Osteocyte (in vitro differentiated cells): ENCODE results near the gene SLC14A1. TPM values are rescaled to one million over a fixed set of nuclear protein-coding genes. Genes with fewer than 3 reads are reported as not detected.
A peak's percentile ranks its signal among the peaks of the same experiment; 100 is the strongest.

Source experiments
- DNase-seq: peaks from one replicate; pipeline ENCODE4 v3.0.0; 2021; ENCODE audit warnings: mixed read lengths; ENCODE audit not compliant: unreplicated experiment; ENCODE audit errors: extremely low spot score
- H3K27ac Mint-ChIP-seq: one replicate; pipeline ENCODE4 v1.8.0; 2021; ENCODE audit warnings: mild to moderate bottlenecking, mixed read lengths; ENCODE audit not compliant: unreplicated experiment
- H3K27me3 Mint-ChIP-seq: one replicate; pipeline ENCODE4 v1.8.0; 2021; ENCODE audit warnings: mixed read lengths; ENCODE audit not compliant: unreplicated experiment
- H3K36me3 Mint-ChIP-seq: one replicate; pipeline ENCODE4 v1.8.0; 2021; ENCODE audit warnings: mixed read lengths; ENCODE audit not compliant: unreplicated experiment
- H3K4me1 Mint-ChIP-seq: one replicate; pipeline ENCODE4 v1.8.0; 2021; ENCODE audit warnings: mixed read lengths; ENCODE audit not compliant: unreplicated experiment
- H3K4me3 Mint-ChIP-seq: one replicate; pipeline ENCODE4 v1.8.0; 2021; ENCODE audit warnings: mild to moderate bottlenecking, moderate library complexity, mixed read lengths; ENCODE audit not compliant: unreplicated experiment
- H3K9me3 Mint-ChIP-seq: one replicate; pipeline ENCODE4 v1.8.0; 2021; ENCODE audit warnings: mixed read lengths; ENCODE audit not compliant: unreplicated experiment
- total RNA-seq: library from RNA; stranded (reverse); gene quantifications from 2 replicates; pipeline ENCODE4 v1.2.1, GENCODE V29; 2021
- TF ChIP-seq, protein P1 (sequence below): fragments of 200-600 bp; sonication (generic); IDR thresholded peaks from 2 replicates; pipeline ENCODE4 v1.5.0; 2021; ENCODE audit warnings: antibody characterized with exemption, mild to moderate bottlenecking, moderate library complexity

The SLC14A1 gene
- total RNA-seq, 1 donor from 2014 or later: 0.24 TPM

DNA sequence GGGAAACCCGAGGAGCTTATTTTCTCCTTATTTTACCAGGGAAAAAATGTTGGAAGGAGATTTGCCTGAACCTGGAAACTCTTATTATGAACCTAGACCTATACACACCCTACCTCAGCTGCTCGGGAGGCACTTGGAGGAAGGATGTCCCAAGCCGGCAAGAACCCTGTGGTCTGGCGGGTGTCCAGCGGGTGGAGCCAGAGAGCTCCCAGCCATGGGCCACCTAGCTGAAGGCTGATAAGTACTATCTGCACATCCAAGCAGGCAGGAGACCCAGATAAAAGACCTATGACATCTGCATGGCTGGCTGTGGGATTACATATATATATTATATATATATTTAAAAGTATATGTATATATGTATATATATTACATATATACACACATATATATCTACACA, 1.1 kb upstream of the SLC14A1 start:
- Mint-ChIP-seq H3K27ac (no peak overlapping the region), H3K4me1 (peaks cover 5% of the 10 kb centered on the region), H3K9me3 (no peaks in the 10 kb centered on the region), H3K4me3 (no peak overlapping the region), H3K27me3 (peaks cover 20% of the 10 kb centered on the region), H3K36me3 (no peaks in the 10 kb centered on the region)
- TF ChIP-seq, protein P1, sequence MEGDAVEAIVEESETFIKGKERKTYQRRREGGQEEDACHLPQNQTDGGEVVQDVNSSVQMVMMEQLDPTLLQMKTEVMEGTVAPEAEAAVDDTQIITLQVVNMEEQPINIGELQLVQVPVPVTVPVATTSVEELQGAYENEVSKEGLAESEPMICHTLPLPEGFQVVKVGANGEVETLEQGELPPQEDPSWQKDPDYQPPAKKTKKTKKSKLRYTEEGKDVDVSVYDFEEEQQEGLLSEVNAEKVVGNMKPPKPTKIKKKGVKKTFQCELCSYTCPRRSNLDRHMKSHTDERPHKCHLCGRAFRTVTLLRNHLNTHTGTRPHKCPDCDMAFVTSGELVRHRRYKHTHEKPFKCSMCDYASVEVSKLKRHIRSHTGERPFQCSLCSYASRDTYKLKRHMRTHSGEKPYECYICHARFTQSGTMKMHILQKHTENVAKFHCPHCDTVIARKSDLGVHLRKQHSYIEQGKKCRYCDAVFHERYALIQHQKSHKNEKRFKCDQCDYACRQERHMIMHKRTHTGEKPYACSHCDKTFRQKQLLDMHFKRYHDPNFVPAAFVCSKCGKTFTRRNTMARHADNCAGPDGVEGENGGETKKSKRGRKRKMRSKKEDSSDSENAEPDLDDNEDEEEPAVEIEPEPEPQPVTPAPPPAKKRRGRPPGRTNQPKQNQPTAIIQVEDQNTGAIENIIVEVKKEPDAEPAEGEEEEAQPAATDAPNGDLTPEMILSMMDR: peak; percentile 89
- DNase-seq: peak; percentile 89

DNA sequence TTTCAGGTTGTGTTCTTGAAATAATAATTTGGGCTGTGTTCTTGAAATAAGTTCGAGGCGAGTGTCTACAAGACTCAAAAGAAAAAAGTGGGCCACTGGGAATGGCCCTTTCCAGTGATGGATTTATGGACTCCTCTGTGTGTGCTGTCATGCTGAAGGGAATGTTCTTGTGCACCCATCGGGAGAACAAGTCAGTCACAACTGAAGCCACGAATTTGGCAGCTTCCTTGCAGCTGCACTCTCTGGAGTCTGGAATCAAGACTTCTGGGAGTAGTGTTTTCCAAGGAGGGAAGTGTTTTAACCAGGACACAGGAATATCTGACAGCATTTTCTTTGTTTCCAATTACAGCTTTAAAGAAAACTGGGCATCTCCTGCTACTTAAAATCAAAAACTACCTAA, 620 bp downstream of the SLC14A1 start:
- Mint-ChIP-seq H3K9me3 (no peaks in the 10 kb centered on the region), H3K36me3 (no peaks in the 10 kb centered on the region), H3K4me3 (no peak overlapping the region), H3K27ac (no peak overlapping the region), H3K4me1 (peaks cover 8% of the 10 kb centered on the region), H3K27me3 (peaks cover 20% of the 10 kb centered on the region)
- no peak for DNase-seq
- TF ChIP-seq, protein P1: no peak

DNA sequence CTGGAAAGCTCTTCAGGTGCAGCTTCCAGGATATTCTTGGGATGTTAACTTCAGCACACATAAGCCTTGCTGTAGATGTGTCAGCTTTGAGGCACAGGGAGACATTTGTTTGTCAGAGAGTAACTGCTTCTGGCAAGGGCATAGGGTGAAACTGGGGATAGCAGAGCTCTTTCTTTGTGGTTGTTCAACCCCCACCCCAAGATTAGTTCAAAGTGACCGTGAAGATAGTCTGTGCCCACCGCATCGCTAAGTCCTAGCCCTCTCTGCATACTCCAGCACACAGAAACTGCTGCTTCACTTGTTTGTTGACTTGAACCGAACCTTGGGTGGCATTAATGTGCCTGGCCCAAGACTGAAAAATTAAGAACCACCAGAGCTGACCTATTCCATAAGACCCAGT, 1.4 kb downstream of the SLC14A1 start:
- TF ChIP-seq, protein P1: no peak
- Mint-ChIP-seq H3K9me3 (no peaks in the 10 kb centered on the region), H3K4me1 (peaks cover 8% of the 10 kb centered on the region), H3K27ac (no peak overlapping the region), H3K4me3 (no peak overlapping the region), H3K27me3 (peaks cover 20% of the 10 kb centered on the region), H3K36me3 (no peaks in the 10 kb centered on the region)
- no peak for DNase-seq

DNA sequence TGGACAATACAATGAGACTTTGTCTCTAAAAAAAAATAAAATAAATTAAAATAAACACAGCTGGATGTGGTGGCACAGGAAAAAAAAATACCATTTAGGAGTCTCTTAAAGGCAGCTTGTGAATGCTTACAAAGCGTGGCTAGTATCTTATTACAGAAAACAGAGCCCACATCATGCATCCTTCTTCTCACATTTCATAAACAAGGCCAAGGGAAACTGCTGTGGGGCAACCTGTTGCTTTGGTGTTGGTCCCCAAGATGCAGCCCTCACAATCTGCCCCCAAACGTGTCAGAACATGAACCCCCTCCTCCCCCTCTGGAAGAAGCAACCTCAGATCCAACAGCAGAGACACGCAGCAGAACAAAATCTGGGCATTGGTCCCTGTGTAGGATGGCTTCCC, 2.6 kb downstream of the SLC14A1 start:
- H3K4me3 Mint-ChIP-seq: no peak overlapping the region
- peaks cover 12% of the 10 kb centered on the region for H3K4me1 Mint-ChIP-seq
- H3K36me3 Mint-ChIP-seq: no peaks in the 10 kb centered on the region
- H3K9me3 Mint-ChIP-seq: no peaks in the 10 kb centered on the region
- H3K27ac Mint-ChIP-seq: no peak overlapping the region
- TF ChIP-seq, protein P1: no peak
- peaks cover 10% of the 10 kb centered on the region for H3K27me3 Mint-ChIP-seq
- no peak for DNase-seq

DNA sequence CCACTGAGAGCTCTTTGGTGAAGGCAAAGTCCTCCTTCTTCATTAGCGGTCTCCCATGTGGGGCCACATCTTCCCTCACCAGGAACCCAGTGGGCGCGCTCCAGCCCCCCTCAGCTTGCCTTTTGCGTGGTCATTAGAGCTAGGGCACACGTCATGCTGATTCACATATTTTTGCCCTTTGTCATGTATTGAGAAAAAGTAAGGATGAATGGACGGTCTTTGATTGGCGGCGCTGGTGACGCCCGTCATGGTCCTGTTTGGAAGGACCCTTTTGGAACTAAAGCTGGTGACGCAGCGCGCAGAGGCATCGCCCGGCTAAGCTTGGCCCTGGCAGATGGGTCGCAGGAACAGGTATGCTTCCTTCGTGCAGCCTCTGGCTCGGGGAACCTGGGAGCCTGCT, 3.1 kb downstream of the SLC14A1 start:
- Mint-ChIP-seq H3K27me3 (peaks cover 6% of the 10 kb centered on the region), H3K4me3 (no peak overlapping the region), H3K27ac (no peak overlapping the region), H3K4me1 (peaks cover 14% of the 10 kb centered on the region), H3K36me3 (no peaks in the 10 kb centered on the region), H3K9me3 (no peaks in the 10 kb centered on the region)
- TF ChIP-seq, protein P1: no peak
- DNase-seq: no peak
